Measurements from ENCODE around the gene SAMSN1. TPM values are rescaled to one million over a fixed set of nuclear protein-coding genes. Genes with fewer than 3 reads are reported as not detected.

Gene SAMSN1
- total and polyA plus RNA-seq, 2 of the 8 experiments (the other 6 are each of a cell fraction or from before 2014, with no cell fraction given), result 0.50 to 3.0 TPM

GRCh38 chr21:14587266-14587665 lies 41.2 kb upstream of the SAMSN1 start:
- H3K56ac ChIP-seq (replicated peaks; ENCODE audit: insufficient read length, low read depth, low read length), result peak overlapping the region; percentile 59
- H3K36me3 ChIP-seq (ENCODE audit: control insufficient read depth in 2 of 4, insufficient read depth in 4 of 4, low read length in 3 of 4), result no peaks in the 10 kb centered on the region
- no peak overlapping the region for H3K18ac ChIP-seq (ENCODE audit: extremely low read depth, low read length)
- H2BK5ac ChIP-seq (ENCODE audit: low read depth, low read length), result no peak overlapping the region
- ChIA-PET POLR2A (ENCODE audit: partially characterized antibody) (interaction anchor here (0.6 kb wide), 1 partner anchor 770 kb away, joined by 3 read pairs; no protein-coding TSS in a partner anchor), CTCF (ENCODE audit: partially characterized antibody) (no interaction called here)
- H3K4me3 ChIP-seq (ENCODE audit: extremely low read depth in 1 of 4, insufficient read depth in 2 of 4, low read depth in 3 of 4, low read length in 4 of 4), result no peak overlapping the region
- no peak overlapping the region for H2BK120ac ChIP-seq (replicated peaks; ENCODE audit: low read depth, low read length)
- no peaks in the 10 kb centered on the region for H3K23me2 ChIP-seq (ENCODE audit: low read depth, low read length)
- TF ChIP-seq NANOG (IDR thresholded peaks at IDR 0.05; ENCODE audit: insufficient read depth, low read depth, low read length, poor library complexity, severe bottlenecking) (no peak), TBP (IDR thresholded peaks at IDR 0.05; ENCODE audit: low read depth, low read length) (no peak), ZNF274 (IDR thresholded peaks at IDR 0.05; ENCODE audit: borderline replicate concordance, extremely low read depth, low read length) (no peak), CHD2 (IDR thresholded peaks at IDR 0.05; ENCODE audit: low read length) (no peak), RBBP5 (IDR thresholded peaks at IDR 0.05; ENCODE audit: borderline replicate concordance, low read depth, low read length) (no peak), SIX5 (IDR thresholded peaks at IDR 0.05; ENCODE audit: low read depth, low read length) (no peak), ASH2L (IDR thresholded peaks at IDR 0.05; ENCODE audit: low read length) (no peak), SIRT6 (IDR thresholded peaks at IDR 0.05; ENCODE audit: low read length) (no peak)
- H3K23ac ChIP-seq (ENCODE audit: insufficient read length), result no peak overlapping the region
- H3K4me1 ChIP-seq (replicated peaks in 1 of 4; ENCODE audit: control insufficient read depth in 3 of 4, insufficient read depth in 4 of 4, low read length in 3 of 4), result no peaks in the 10 kb centered on the region
- no peak overlapping the region for H2AK5ac ChIP-seq (ENCODE audit: low read depth, low read length)
- no peak overlapping the region for H4K91ac ChIP-seq (replicated peaks; ENCODE audit: insufficient read length, low read length)
- no peak overlapping the region for H2AFZ ChIP-seq (ENCODE audit: low read length)
- H3K79me1 ChIP-seq (ENCODE audit: low read depth, low read length), result no peaks in the 10 kb centered on the region
- no peak overlapping the region for H4K8ac ChIP-seq (ENCODE audit: extremely low read depth, insufficient read depth, low read length)
- no peak overlapping the region for H2BK15ac ChIP-seq (ENCODE audit: low read length)
- no peak overlapping the region for H4K5ac ChIP-seq (ENCODE audit: insufficient read length, low read depth, low read length)
- H3K4me2 ChIP-seq (ENCODE audit: insufficient read depth in 1 of 2, low read depth in 2 of 2, low read length in 2 of 2), result no peak overlapping the region
- H3K79me2 ChIP-seq (ENCODE audit: control insufficient read depth in 1 of 2, insufficient read depth in 2 of 2, low read length in 2 of 2), result no peaks in the 10 kb centered on the region
- H3K9ac ChIP-seq (replicated peaks in 1 of 4; ENCODE audit: extremely low read depth in 1 of 4, low read depth in 3 of 4, low read length in 3 of 4), result no peak overlapping the region
- no peak overlapping the region for H2BK12ac ChIP-seq (ENCODE audit: low read depth, low read length)
- DNase-seq (ENCODE audit: low read depth in 1 of 2, low spot score in 2 of 2), result no peak
- H4K20me1 ChIP-seq (replicated peaks in 1 of 2; ENCODE audit: control insufficient read depth in 1 of 2, insufficient read depth in 2 of 2, low read length in 2 of 2), result no peaks in the 10 kb centered on the region
- H2BK20ac ChIP-seq (ENCODE audit: low read length), result no peak overlapping the region
- no peak for FAIRE-seq
- H3K4ac ChIP-seq (replicated peaks; ENCODE audit: insufficient read length, low read depth, low read length), result no peak overlapping the region
- no peaks in the 10 kb centered on the region for H3K9me3 ChIP-seq (ENCODE audit: insufficient read depth in 2 of 2, low read depth in 1 of 2, low read length in 1 of 2)
- H3K14ac ChIP-seq (ENCODE audit: insufficient read length), result no peak overlapping the region
- H3K27me3 ChIP-seq (replicated peaks in 1 of 4; ENCODE audit: control insufficient read depth in 3 of 4, extremely low read depth in 1 of 4, insufficient read depth in 3 of 4, low read length in 3 of 4), result no peaks in the 10 kb centered on the region
- no peak overlapping the region for H3K27ac ChIP-seq (ENCODE audit: low read depth, low read length)

All from H1 (cell line).